Stimulated activated CD4-positive, alpha-beta T cell treated with anti-CD3 and anti-CD28 coated beads, Interleukin-15, amount 100 ng/mL, for 1 hour (primary cell): ENCODE measurements around the gene VPS50.

ENCODE experiments used
- DNase-seq, 2 donors: peaks; one replicate each; pipeline ENCODE4 v3.0.0-alpha.2; 2020; ENCODE audit warnings: low read depth in 1 of 2, low spot score in 1 of 2

Gene VPS50

GRCh38 chr7:93231799-93232672 lies at the start of gene VPS50:
Gene VPS50, plus strand, starts transcription at chr7:93232366. Its CDS starts 102 bp downstream, at chr7:93232468.
- DNase-seq = peak; percentile 73 to 78

- DNase-seq = no peak
Observed at GRCh38 chr7:93185303-93186027, 46.7 kb upstream of the VPS50 start.

GRCh38 chr7:93188870-93189634 lies 43.1 kb upstream of the VPS50 start:
- DNase-seq = no peak

GRCh38 chr7:93194386-93194785 lies 37.8 kb upstream of the VPS50 start:
- DNase-seq = no peak

GRCh38 chr7:93196336-93196735 lies 35.8 kb upstream of the VPS50 start:
- no peak for DNase-seq

- DNase-seq = no peak
Observed at GRCh38 chr7:93198472-93198871, 33.7 kb upstream of the VPS50 start.

GRCh38 chr7:93202594-93203250 lies 29.4 kb upstream of the VPS50 start:
- no peak for DNase-seq

- DNase-seq = no peak
Observed at GRCh38 chr7:93203496-93203895, 28.7 kb upstream of the VPS50 start.

GRCh38 chr7:93205046-93205445 lies 27.1 kb upstream of the VPS50 start:
- DNase-seq = no peak

- DNase-seq = no peak
Observed at GRCh38 chr7:93211228-93211818, 20.8 kb upstream of the VPS50 start.

- DNase-seq = no peak
Observed at GRCh38 chr7:93212881-93213280, 19.3 kb upstream of the VPS50 start.

GRCh38 chr7:93218997-93219827 lies 13.0 kb upstream of the VPS50 start:
- no peak for DNase-seq

- DNase-seq = no peak
Observed at GRCh38 chr7:93219868-93220267, 12.3 kb upstream of the VPS50 start.

GRCh38 chr7:93226310-93226709 lies 5.9 kb upstream of the VPS50 start, which contains the start of gene HEPACAM2:
Gene HEPACAM2, minus strand, starts transcription at chr7:93226469.
- no peak for DNase-seq

GRCh38 chr7:93228302-93228701 lies 3.9 kb upstream of the VPS50 start:
- DNase-seq = no peak

GRCh38 chr7:93231259-93231658 lies 907 bp upstream of the VPS50 start:
- no peak for DNase-seq

GRCh38 chr7:93232673-93233018 lies 480 bp downstream of the VPS50 start:
- no peak for DNase-seq

GRCh38 chr7:93235541-93235940 lies 3.4 kb downstream of the VPS50 start:
- no peak for DNase-seq

GRCh38 chr7:93238131-93238530 lies 6.0 kb downstream of the VPS50 start:
- DNase-seq = no peak

GRCh38 chr7:93238748-93239147 lies 6.6 kb downstream of the VPS50 start:
- DNase-seq = no peak
